ENCODE measurements around the gene KCNJ5. TPM values are rescaled to one million over a fixed set of nuclear protein-coding genes. Genes with fewer than 3 reads are reported as not detected.

Gene KCNJ5
- total RNA-seq, 1 experiment from 2014 or later, result not detected

DNA sequence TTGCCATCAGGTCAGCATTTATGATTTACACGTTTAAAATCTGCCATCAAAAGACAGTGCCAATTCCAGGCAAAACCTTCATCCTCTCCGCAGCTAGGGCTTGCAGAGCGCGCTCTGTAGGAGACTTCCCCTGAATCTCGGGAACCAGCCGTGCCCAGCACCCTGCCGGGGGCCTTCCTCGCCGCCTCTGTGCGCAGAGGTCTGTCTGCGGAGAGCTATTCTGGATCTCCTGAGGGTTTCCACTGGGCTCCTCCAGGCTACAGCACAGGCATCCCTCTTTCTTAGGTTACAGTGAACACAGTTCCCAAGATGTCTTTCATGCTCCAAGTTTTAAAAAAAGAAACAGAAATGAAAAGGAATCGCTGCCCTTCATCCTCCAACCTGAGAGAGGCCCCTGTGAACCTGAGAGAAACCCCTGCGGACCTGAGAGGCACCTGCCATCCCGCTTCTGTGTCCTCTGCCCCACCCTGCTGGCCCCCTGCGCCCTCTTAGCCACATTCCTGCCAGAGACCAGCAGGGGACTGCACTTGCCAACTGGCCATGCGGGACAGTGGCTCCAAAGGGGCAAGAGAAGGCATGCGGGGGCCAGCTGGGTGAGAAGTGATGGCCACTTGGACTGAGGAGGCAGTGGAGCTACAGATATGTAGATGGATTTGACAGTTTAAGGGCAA is 35.4 kb downstream of the KCNJ5 start:
- no peak overlapping the region for H3K4me3 Mint-ChIP-seq (ENCODE audit: unreplicated experiment)
- H3K27ac Mint-ChIP-seq (ENCODE audit: unreplicated experiment), result no peak overlapping the region
- TF ChIP-seq, protein P1, sequence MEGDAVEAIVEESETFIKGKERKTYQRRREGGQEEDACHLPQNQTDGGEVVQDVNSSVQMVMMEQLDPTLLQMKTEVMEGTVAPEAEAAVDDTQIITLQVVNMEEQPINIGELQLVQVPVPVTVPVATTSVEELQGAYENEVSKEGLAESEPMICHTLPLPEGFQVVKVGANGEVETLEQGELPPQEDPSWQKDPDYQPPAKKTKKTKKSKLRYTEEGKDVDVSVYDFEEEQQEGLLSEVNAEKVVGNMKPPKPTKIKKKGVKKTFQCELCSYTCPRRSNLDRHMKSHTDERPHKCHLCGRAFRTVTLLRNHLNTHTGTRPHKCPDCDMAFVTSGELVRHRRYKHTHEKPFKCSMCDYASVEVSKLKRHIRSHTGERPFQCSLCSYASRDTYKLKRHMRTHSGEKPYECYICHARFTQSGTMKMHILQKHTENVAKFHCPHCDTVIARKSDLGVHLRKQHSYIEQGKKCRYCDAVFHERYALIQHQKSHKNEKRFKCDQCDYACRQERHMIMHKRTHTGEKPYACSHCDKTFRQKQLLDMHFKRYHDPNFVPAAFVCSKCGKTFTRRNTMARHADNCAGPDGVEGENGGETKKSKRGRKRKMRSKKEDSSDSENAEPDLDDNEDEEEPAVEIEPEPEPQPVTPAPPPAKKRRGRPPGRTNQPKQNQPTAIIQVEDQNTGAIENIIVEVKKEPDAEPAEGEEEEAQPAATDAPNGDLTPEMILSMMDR (IDR thresholded peaks at IDR 0.05; ENCODE audit: insufficient read depth in 1 of 2, low read depth in 1 of 2, low read length in 1 of 2, severe bottlenecking in 1 of 2, unreplicated experiment in 1 of 2), result no peak
- no peak for DNase-seq
- Histone ChIP-seq H3K9me3 (no peaks in the 10 kb centered on the region), H3K4me3 (ENCODE audit: low read depth, low read length) (no peak overlapping the region), H3K4me1 (no peaks in the 10 kb centered on the region), H3K27me3 (replicated peaks; ENCODE audit: control insufficient read depth, insufficient read depth, low read length) (no peaks in the 10 kb centered on the region; the same call in 1 of the 2 replicates), H3K36me3 (ENCODE audit: control insufficient read depth, insufficient read depth, low read length) (no peaks in the 10 kb centered on the region)
- peaks cover 23% of the 10 kb centered on the region for H3K27me3 Mint-ChIP-seq (ENCODE audit: insufficient read depth, unreplicated experiment)
- ChIA-PET CTCF (interaction anchor here (0.6 kb wide), 1 partner anchor 40 kb away, joined by 3 read pairs; no protein-coding TSS in a partner anchor), POLR2A (no interaction called here)
- H3K36me3 Mint-ChIP-seq (ENCODE audit: insufficient read depth, unreplicated experiment), result no peaks in the 10 kb centered on the region
- no peaks in the 10 kb centered on the region for H3K9me3 Mint-ChIP-seq (ENCODE audit: unreplicated experiment)
- no TSS peak for BruUV-seq (replicated peaks)
- no peaks in the 10 kb centered on the region for H3K4me1 Mint-ChIP-seq (ENCODE audit: low read depth, unreplicated experiment)
- intact Hi-C loops (cut with micrococcal nuclease; ENCODE audit: unreplicated experiment), result no loop called here

GRCh38 chr11:128927108-128927461 is 35.9 kb downstream of the KCNJ5 start:
- Mint-ChIP-seq H3K36me3 (ENCODE audit: insufficient read depth, unreplicated experiment) (no peaks in the 10 kb centered on the region), H3K27ac (ENCODE audit: unreplicated experiment) (no peak overlapping the region), H3K27me3 (ENCODE audit: insufficient read depth, unreplicated experiment) (peaks cover 23% of the 10 kb centered on the region), H3K4me1 (ENCODE audit: low read depth, unreplicated experiment) (no peaks in the 10 kb centered on the region), H3K4me3 (ENCODE audit: unreplicated experiment) (no peak overlapping the region), H3K9me3 (ENCODE audit: unreplicated experiment) (no peaks in the 10 kb centered on the region)
- Histone ChIP-seq H3K36me3 (ENCODE audit: control insufficient read depth, insufficient read depth, low read length) (no peaks in the 10 kb centered on the region), H3K4me3 (ENCODE audit: low read depth, low read length) (no peak overlapping the region), H3K27me3 (replicated peaks; ENCODE audit: control insufficient read depth, insufficient read depth, low read length) (no peaks in the 10 kb centered on the region; the same call in 1 of the 2 replicates), H3K9me3 (no peaks in the 10 kb centered on the region), H3K4me1 (no peaks in the 10 kb centered on the region)
- CTCF ChIA-PET, result no interaction called here
- TF ChIP-seq, protein P1 (IDR thresholded peaks at IDR 0.05; ENCODE audit: insufficient read depth in 1 of 2, low read depth in 1 of 2, low read length in 1 of 2, severe bottlenecking in 1 of 2, unreplicated experiment in 1 of 2), result no peak
- POLR2A ChIA-PET, result no interaction called here
- no peak for DNase-seq
- BruUV-seq (replicated peaks), result no TSS peak
- intact Hi-C loops (cut with micrococcal nuclease; ENCODE audit: unreplicated experiment), result no loop called here

DNA sequence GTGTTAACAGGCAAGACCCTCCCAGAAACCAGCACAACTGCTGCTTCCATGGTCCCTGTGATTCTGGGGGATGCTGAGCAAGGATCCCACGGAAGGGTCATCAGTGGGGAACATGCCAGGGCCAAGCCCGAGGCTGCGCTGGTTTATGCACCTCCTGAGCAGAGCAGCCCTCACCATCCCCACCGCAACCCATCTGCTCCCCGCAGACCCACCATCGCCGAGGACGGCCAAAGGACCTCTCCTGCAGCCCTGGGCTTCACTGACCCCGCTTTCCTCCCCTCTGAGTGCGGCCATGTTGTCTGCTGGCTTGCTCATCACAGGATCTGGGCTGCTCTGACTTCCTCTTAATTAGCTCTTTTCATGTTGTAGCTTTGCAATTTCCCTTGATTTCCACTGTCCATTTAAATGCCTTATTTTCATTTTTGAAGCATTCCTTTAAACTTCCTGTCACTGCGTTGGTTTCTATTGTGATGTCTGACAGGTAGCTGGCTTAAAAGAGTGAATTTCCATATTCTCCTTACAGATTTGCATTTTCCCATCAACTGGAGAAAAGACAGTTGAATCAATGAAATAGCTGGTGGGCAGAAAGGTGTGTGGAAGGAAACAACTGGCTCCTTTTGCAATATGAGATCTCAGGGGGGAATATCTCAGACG is 36.7 kb downstream of the KCNJ5 start:
- no peak overlapping the region for H3K27ac Mint-ChIP-seq (ENCODE audit: unreplicated experiment)
- TF ChIP-seq, protein P1 (IDR thresholded peaks at IDR 0.05; ENCODE audit: insufficient read depth in 1 of 2, low read depth in 1 of 2, low read length in 1 of 2, severe bottlenecking in 1 of 2, unreplicated experiment in 1 of 2), result no peak
- BruUV-seq (replicated peaks), result no TSS peak
- H3K4me3 ChIP-seq (ENCODE audit: low read depth, low read length), result no peak overlapping the region
- CTCF ChIA-PET, result interaction anchor here (1.5 to 2.0 kb wide), 2 partner anchors 22 to 29 kb away, joined by 5 to 8 read pairs; no protein-coding TSS in a partner anchor
- no peaks in the 10 kb centered on the region for H3K36me3 Mint-ChIP-seq (ENCODE audit: insufficient read depth, unreplicated experiment)
- H3K4me1 ChIP-seq, result no peaks in the 10 kb centered on the region
- intact Hi-C loops (cut with micrococcal nuclease; ENCODE audit: unreplicated experiment), result no loop called here
- POLR2A ChIA-PET, result no interaction called here
- no peak for DNase-seq
- H3K36me3 ChIP-seq (ENCODE audit: control insufficient read depth, insufficient read depth, low read length), result no peaks in the 10 kb centered on the region
- H3K27me3 Mint-ChIP-seq (ENCODE audit: insufficient read depth, unreplicated experiment), result peaks cover 23% of the 10 kb centered on the region
- H3K9me3 Mint-ChIP-seq (ENCODE audit: unreplicated experiment), result no peaks in the 10 kb centered on the region
- no peak overlapping the region for H3K4me3 Mint-ChIP-seq (ENCODE audit: unreplicated experiment)
- no peaks in the 10 kb centered on the region for H3K4me1 Mint-ChIP-seq (ENCODE audit: low read depth, unreplicated experiment)
- H3K9me3 ChIP-seq, result no peaks in the 10 kb centered on the region
- no peaks in the 10 kb centered on the region; the same call in 1 of the 2 replicates for H3K27me3 ChIP-seq (replicated peaks; ENCODE audit: control insufficient read depth, insufficient read depth, low read length)
